Measurements from ENCODE around the gene OTUD3.

OTUD3 gene

DNA sequence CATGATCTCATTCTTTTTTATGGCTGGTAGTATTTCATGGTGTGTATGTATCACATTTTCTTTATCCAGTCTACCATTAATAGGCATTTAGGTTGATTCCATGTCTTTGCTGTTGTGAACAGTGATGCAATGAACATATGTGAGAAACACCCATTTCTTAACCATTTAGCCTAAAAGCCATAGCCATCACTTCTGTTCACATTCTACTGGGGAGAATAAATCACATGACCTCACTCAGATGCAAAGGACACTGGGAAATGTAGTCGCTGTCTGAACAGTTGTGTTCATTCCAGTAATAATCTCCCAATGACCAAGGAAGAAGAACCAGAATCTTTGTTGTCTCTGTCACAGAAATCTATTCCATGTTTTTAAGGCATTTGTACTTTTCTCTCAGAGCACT, 56.3 kb downstream of the OTUD3 start:
- H3F3A ChIP-seq (ENCODE audit: low read depth): no peaks in the 10 kb centered on the region
- no peak overlapping the region for H2AFZ ChIP-seq (ENCODE audit: low read length)
- no peaks in the 10 kb centered on the region for H3K4me1 ChIP-seq (ENCODE audit: insufficient read depth, low read length, poor library complexity, severe bottlenecking)
- H3K9me2 ChIP-seq (replicated peaks; ENCODE audit: low read depth, low read length): no peaks in the 10 kb centered on the region
- H3K9me3 ChIP-seq (ENCODE audit: insufficient read depth, low read depth, low read length): no peaks in the 10 kb centered on the region
- no peak overlapping the region for H3K4me3 ChIP-seq (ENCODE audit: low read length, poor library complexity, severe bottlenecking)
- no peak for TF ChIP-seq EZH2phosphoT487 (IDR thresholded peaks at IDR 0.05; ENCODE audit: borderline replicate concordance)
- TF ChIP-seq, protein P1, sequence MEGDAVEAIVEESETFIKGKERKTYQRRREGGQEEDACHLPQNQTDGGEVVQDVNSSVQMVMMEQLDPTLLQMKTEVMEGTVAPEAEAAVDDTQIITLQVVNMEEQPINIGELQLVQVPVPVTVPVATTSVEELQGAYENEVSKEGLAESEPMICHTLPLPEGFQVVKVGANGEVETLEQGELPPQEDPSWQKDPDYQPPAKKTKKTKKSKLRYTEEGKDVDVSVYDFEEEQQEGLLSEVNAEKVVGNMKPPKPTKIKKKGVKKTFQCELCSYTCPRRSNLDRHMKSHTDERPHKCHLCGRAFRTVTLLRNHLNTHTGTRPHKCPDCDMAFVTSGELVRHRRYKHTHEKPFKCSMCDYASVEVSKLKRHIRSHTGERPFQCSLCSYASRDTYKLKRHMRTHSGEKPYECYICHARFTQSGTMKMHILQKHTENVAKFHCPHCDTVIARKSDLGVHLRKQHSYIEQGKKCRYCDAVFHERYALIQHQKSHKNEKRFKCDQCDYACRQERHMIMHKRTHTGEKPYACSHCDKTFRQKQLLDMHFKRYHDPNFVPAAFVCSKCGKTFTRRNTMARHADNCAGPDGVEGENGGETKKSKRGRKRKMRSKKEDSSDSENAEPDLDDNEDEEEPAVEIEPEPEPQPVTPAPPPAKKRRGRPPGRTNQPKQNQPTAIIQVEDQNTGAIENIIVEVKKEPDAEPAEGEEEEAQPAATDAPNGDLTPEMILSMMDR (conservative IDR thresholded peaks at IDR 0.05; ENCODE audit: low read length): no peak
- no peak overlapping the region for H3K9ac ChIP-seq (ENCODE audit: low read depth, low read length, poor library complexity, severe bottlenecking)
- no peaks in the 10 kb centered on the region for H3K79me2 ChIP-seq (ENCODE audit: insufficient read depth, low read length)
- H3K36me3 ChIP-seq (ENCODE audit: insufficient read depth, low read length): no peaks in the 10 kb centered on the region
- H3K4me2 ChIP-seq (ENCODE audit: low read depth, low read length, poor library complexity, severe bottlenecking): no peak overlapping the region
- no peaks in the 10 kb centered on the region for H3K27me3 ChIP-seq (ENCODE audit: insufficient read depth, low read length, poor library complexity, severe bottlenecking)
- no peaks in the 10 kb centered on the region for H4K20me1 ChIP-seq (ENCODE audit: insufficient read depth, low read length, poor library complexity, severe bottlenecking)

DNA sequence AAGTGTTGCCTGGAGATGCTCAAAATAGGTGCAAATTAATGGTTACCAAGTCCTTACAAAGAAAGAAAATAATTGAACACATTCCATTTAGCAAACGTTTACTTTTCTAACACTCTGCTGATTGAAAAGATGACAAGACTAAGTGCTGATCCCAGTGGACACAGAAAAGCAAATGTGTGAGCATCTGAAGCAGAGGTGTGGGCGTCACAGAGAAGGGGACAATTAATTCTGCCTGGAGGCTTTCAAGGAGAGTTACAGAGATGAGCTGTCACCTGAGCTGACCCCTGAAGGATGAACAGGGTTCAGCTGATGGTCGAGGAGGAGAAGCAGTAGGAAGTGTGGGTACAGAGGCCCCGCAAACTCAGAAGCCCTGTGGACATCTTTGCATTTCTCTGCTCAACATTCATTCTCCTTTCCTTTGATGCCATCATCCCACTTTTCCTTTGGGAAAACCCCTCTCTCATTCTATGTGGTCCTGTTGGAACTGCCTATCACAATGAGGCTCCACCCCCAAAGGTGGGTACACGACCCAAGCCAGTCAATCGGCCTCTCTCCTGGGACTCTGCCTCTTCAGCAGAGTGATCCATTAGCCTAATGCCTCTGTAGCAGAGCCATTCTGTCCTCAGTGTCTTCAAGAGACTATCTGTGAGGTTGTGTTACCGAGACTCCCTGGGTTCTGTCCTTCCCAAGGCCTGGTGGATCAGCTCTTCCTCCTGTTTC, 58.5 kb downstream of the OTUD3 start:
- TF ChIP-seq EZH2phosphoT487 (IDR thresholded peaks at IDR 0.05; ENCODE audit: borderline replicate concordance): no peak
- TF ChIP-seq, protein P1 (conservative IDR thresholded peaks at IDR 0.05; ENCODE audit: low read length): no peak
- Histone ChIP-seq H3K9me2 (replicated peaks; ENCODE audit: low read depth, low read length) (no peaks in the 10 kb centered on the region), H3K4me1 (ENCODE audit: insufficient read depth, low read length, poor library complexity, severe bottlenecking) (no peaks in the 10 kb centered on the region)

DNA sequence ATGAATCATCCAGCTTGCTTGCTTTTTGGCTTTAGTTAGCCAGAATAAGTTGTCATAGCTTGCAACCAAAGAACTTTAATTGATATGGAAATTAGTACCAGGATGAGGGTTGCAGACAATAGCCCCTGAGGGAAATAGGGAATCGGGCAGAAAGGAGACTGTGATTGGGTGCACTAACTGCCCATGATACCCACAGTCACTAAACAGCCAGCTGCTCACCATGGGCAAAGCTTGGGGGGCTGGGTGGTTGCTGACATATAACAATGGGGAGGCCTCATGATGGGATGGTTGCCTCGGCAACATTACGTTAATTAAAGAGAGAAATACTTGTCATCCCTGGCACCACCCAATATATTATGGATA, 59.0 kb downstream of the OTUD3 start:
- no peak overlapping the region for H2AFZ ChIP-seq (ENCODE audit: low read length)
- no peaks in the 10 kb centered on the region for H3K27me3 ChIP-seq (ENCODE audit: insufficient read depth, low read length, poor library complexity, severe bottlenecking)
- no peak for TF ChIP-seq EZH2phosphoT487 (IDR thresholded peaks at IDR 0.05; ENCODE audit: borderline replicate concordance)
- TF ChIP-seq, protein P1 (conservative IDR thresholded peaks at IDR 0.05; ENCODE audit: low read length): no peak
- no peak overlapping the region for H3K9ac ChIP-seq (ENCODE audit: low read depth, low read length, poor library complexity, severe bottlenecking)
- H3K4me2 ChIP-seq (ENCODE audit: low read depth, low read length, poor library complexity, severe bottlenecking): no peak overlapping the region
- no peak overlapping the region for H3K4me3 ChIP-seq (ENCODE audit: low read length, poor library complexity, severe bottlenecking)
- no peaks in the 10 kb centered on the region for H3K9me2 ChIP-seq (replicated peaks; ENCODE audit: low read depth, low read length)
- H3K4me1 ChIP-seq (ENCODE audit: insufficient read depth, low read length, poor library complexity, severe bottlenecking): no peaks in the 10 kb centered on the region
- no peaks in the 10 kb centered on the region for H3F3A ChIP-seq (ENCODE audit: low read depth)
- no peaks in the 10 kb centered on the region for H3K9me3 ChIP-seq (ENCODE audit: insufficient read depth, low read depth, low read length)
- H3K79me2 ChIP-seq (ENCODE audit: insufficient read depth, low read length): no peaks in the 10 kb centered on the region
- no peaks in the 10 kb centered on the region for H4K20me1 ChIP-seq (ENCODE audit: insufficient read depth, low read length, poor library complexity, severe bottlenecking)
- H3K36me3 ChIP-seq (ENCODE audit: insufficient read depth, low read length): no peaks in the 10 kb centered on the region

More for the DNA sequence above, 58.5 kb downstream of the OTUD3 start:
- Histone ChIP-seq H3K27me3 (ENCODE audit: insufficient read depth, low read length, poor library complexity, severe bottlenecking) (no peaks in the 10 kb centered on the region), H3K36me3 (ENCODE audit: insufficient read depth, low read length) (no peaks in the 10 kb centered on the region), H3K4me2 (ENCODE audit: low read depth, low read length, poor library complexity, severe bottlenecking) (no peak overlapping the region), H3K79me2 (ENCODE audit: insufficient read depth, low read length) (no peaks in the 10 kb centered on the region), H3K4me3 (ENCODE audit: low read length, poor library complexity, severe bottlenecking) (no peak overlapping the region), H3K9ac (ENCODE audit: low read depth, low read length, poor library complexity, severe bottlenecking) (no peak overlapping the region), H2AFZ (ENCODE audit: low read length) (no peak overlapping the region), H3F3A (ENCODE audit: low read depth) (no peaks in the 10 kb centered on the region), H3K9me3 (ENCODE audit: insufficient read depth, low read depth, low read length) (no peaks in the 10 kb centered on the region), H4K20me1 (ENCODE audit: insufficient read depth, low read length, poor library complexity, severe bottlenecking) (no peaks in the 10 kb centered on the region)

Data from Loucy (cell line).